CD4-positive, alpha-beta T cell treated with Interleukin-12 subunit alpha and Interleukin-12 subunit beta, for 1 hour (primary cell): ENCODE data around the gene CNTROB.
A peak's percentile ranks its signal among the peaks of the same experiment; 100 is the strongest.

Experiments used
- DNase-seq: peaks from one replicate; pipeline ENCODE4 v3.0.0-alpha.2; 2020

Gene CNTROB

GRCh38 chr17:7989781-7990655 lies 58.0 kb downstream of the CNTROB start:
- peak; percentile 92 for DNase-seq

- no peak for DNase-seq
Observed at GRCh38 chr17:7992516-7992915, 60.5 kb downstream of the CNTROB start.

GRCh38 chr17:7992924-7993323 lies 60.9 kb downstream of the CNTROB start:
- peak; percentile 22 for DNase-seq

GRCh38 chr17:7993972-7994589 lies 62.1 kb downstream of the CNTROB start:
- DNase-seq, result no peak

- no peak for DNase-seq
Observed at GRCh38 chr17:7995724-7996123, 63.7 kb downstream of the CNTROB start.

GRCh38 chr17:7997186-7997585 lies 65.2 kb downstream of the CNTROB start:
- peak; percentile 38 for DNase-seq
